Right lobe of liver (tissue), 6 donors: ENCODE results near the gene KCNK17. TPM values are rescaled to one million over a fixed set of nuclear protein-coding genes. Genes with fewer than 3 reads are reported as not detected.

Experiments used
- ATAC-seq, 4 donors: fragments of 200-7000 bp; cut with Tn5 transposase; one replicate each; pipeline ENCODE4 v1.9.1; 2020; ENCODE audit warnings: mild to moderate bottlenecking in 4 of 4, moderate library complexity in 4 of 4
- DNase-seq, 3 donors: peaks; one replicate each; pipeline ENCODE4 v3.0.0-alpha.2; 2020
- H3K27ac ChIP-seq, 3 donors: fragments of 200-600 bp; one replicate each; pipeline ENCODE4 v1.8.0; 2022
- H3K27me3 ChIP-seq, 2 donors: fragments of 200-600 bp; one replicate each; pipeline ENCODE4 v1.8.0; 2022
- H3K36me3 ChIP-seq, 4 donors: fragments of 200-600 bp; sonication (generic) in 1 of 4; one replicate each; pipeline versions ENCODE4 v1.5.1 to v1.8.0; 2017 to 2022; ENCODE audit warnings: control low read depth in 1 of 4
- H3K4me1 ChIP-seq, 4 donors: fragments of 200-600 bp; sonication (generic) in 1 of 4; one replicate each; pipeline versions ENCODE4 v1.5.1 to v1.8.0; 2017 to 2022; ENCODE audit warnings: control low read depth in 1 of 4
- H3K4me3 ChIP-seq, 3 donors: fragments of 200-600 bp; one replicate each; pipeline ENCODE4 v1.8.0; 2022
- H3K9me3 ChIP-seq, 4 donors: fragments of 200-600 bp; sonication (generic) in 1 of 4; one replicate each; pipeline versions ENCODE4 v1.5.1 to v1.8.0; 2017 to 2022; ENCODE audit warnings: control low read depth in 1 of 4
- POLR2A ChIP-seq: fragments of 450-650 bp; IDR thresholded peaks from one replicate; pipeline ENCODE4 v1.6.1; 2017; ENCODE audit warnings: antibody characterized with exemption, mild to moderate bottlenecking
- WGBS: methylation state at CpG from one replicate; pipeline ENCODE4 v1.1.6; 2018; ENCODE audit warnings: low coverage, low lambda C conversion rate; ENCODE audit not compliant: insufficient coverage; ENCODE audit errors: missing lambda C conversion rate; 5-methylcytosine and 5-hydroxymethylcytosine counted together
- intact Hi-C, 2 donors: fragments of 100-400 bp; cut with DNase I; formaldehyde crosslinking; loops; one replicate each; pipeline versions ENCODE4 v1.11.2 to v1.14.1; 2022
- total RNA-seq, 6 experiments: library from RNA; depleted of rRNA in 2 of 6; stranded (reverse); fragments of >200 nt in 2 of 6; fragmentation: NEBNext Ultra II Directional in 3 of 6; extraction: Animal tissue kit (Norgen Biotek cat#: 25700) in 3 of 6; gene quantifications; one replicate each; pipeline versions ENCODE4 v1.1.0 to v1.2.4, GENCODE V29; 2016 to 2023
- TF ChIP-seq, protein P1 (sequence below), 4 donors: fragments of 200-600 bp in 3 of 4; fragments of 450-650 bp in 1 of 4; IDR thresholded peaks; one replicate each; pipeline versions ENCODE4 v1.5.1 to v1.8.0; 2016 to 2022; ENCODE audit warnings: antibody characterized with exemption in 4 of 4, mild to moderate bottlenecking in 2 of 4
- donor health status: DM: no; HTN: yes; CAD: no.
- donor health status: DM: no; HTN: no; CAD: no.
- donor health status: DM: no; HTN: no; CAD: no.
- donor health status: DM: no; HTN: yes; CAD: no.
- donor health status: DM: no; HTN: yes; CAD: no.

Gene KCNK17
- total RNA-seq, 6 experiments from 2014 or later = 0.31 to 0.77 (median 0.39) TPM; not detected in 1

DNA sequence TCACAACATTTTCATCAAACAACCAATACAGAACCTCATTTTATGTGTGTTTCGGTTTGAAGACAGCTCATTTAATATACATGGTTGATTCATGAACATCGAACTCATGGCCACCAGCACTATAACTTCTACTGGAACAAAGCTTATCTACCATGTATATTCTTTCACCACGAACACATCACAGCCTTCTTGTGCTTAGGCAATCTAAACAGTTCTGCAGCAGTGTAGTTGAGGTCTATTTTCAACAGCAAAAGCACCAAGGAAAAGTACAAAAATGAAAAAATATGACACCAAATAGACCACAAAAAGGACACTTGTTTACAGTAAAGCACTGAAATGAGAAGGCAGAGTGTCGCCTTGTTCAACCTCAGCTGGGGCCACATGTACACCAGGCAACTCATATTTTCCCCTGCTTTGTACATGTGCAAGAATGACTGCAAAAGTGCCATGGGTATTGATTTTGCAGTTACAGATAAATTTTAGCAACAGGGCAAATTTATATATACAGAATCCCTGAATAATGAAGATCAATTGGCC lies 59.2 kb downstream of the KCNK17 start:
- no peaks in the 10 kb centered on the region for H3K4me1 ChIP-seq
- H3K27me3 ChIP-seq = no peaks in the 10 kb centered on the region
- no peaks in the 10 kb centered on the region for H3K9me3 ChIP-seq
- DNase-seq (no peak), ATAC-seq (no peak)
- intact Hi-C loops = no loop called here
- H3K4me3 ChIP-seq = no peak overlapping the region
- H3K27ac ChIP-seq = no peak overlapping the region
- no peak for TF ChIP-seq POLR2A
- TF ChIP-seq, protein P1, sequence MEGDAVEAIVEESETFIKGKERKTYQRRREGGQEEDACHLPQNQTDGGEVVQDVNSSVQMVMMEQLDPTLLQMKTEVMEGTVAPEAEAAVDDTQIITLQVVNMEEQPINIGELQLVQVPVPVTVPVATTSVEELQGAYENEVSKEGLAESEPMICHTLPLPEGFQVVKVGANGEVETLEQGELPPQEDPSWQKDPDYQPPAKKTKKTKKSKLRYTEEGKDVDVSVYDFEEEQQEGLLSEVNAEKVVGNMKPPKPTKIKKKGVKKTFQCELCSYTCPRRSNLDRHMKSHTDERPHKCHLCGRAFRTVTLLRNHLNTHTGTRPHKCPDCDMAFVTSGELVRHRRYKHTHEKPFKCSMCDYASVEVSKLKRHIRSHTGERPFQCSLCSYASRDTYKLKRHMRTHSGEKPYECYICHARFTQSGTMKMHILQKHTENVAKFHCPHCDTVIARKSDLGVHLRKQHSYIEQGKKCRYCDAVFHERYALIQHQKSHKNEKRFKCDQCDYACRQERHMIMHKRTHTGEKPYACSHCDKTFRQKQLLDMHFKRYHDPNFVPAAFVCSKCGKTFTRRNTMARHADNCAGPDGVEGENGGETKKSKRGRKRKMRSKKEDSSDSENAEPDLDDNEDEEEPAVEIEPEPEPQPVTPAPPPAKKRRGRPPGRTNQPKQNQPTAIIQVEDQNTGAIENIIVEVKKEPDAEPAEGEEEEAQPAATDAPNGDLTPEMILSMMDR (IDR thresholded peaks at IDR 0.05) = no peak
- no peaks in the 10 kb centered on the region for H3K36me3 ChIP-seq
- WGBS = 92% methylated on average over 3 of the region's 4 CpGs

DNA sequence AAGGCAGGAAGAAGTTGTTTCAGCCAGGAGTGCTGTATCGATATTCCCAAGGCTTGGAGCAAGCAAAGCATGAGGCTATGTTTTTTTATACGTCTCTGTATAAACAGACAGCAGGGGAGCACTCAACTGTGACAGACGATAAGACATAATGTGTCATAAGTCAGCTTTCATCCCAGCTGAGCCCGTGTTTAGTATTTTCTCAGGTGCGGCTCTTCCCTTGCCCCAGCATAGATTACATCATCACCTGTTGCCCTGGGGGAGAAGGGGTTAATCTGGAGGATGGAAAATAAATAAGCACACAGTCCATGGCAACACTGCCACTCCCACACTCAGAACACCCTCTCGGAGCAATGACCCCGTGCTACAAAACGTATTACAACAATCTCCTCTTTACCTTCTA lies 62.8 kb downstream of the KCNK17 start:
- peak in 1 of 3 donors; percentile 65 for DNase-seq
- H3K27ac ChIP-seq = no peak overlapping the region
- intact Hi-C loops = no loop called here
- H3K4me3 ChIP-seq = no peak overlapping the region
- no peaks in the 10 kb centered on the region for H3K36me3 ChIP-seq
- H3K4me1 ChIP-seq = no peaks in the 10 kb centered on the region
- no peaks in the 10 kb centered on the region for H3K27me3 ChIP-seq
- no peak for TF ChIP-seq POLR2A
- TF ChIP-seq, protein P1 (IDR thresholded peaks at IDR 0.05) = no peak
- peak; percentile 95 to 98 (median 97) for ATAC-seq
- WGBS = 21% methylated on average over 8 of the region's 8 CpGs
- no peaks in the 10 kb centered on the region for H3K9me3 ChIP-seq

DNA sequence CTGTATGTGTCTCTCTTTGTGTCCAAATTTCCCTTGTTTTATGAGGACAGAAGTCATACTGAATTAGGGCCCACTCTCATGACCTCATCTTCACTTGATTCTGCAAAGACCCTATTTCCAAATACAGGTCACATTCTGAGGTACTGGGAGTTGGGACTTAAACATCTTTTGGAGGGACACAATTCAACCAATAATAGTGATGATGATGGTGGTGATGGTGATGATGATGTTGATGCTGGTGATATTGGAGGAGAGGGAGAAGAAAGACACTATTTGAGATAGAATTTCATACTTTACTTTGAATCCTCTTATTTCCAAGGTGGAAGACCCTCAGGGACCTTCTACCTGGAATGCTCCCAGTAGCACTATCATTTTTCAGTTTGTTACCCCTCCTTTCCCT lies 63.7 kb downstream of the KCNK17 start:
- no peak overlapping the region for H3K27ac ChIP-seq
- no peaks in the 10 kb centered on the region for H3K27me3 ChIP-seq
- ATAC-seq (no peak), DNase-seq (no peak)
- intact Hi-C loops = no loop called here
- TF ChIP-seq POLR2A = no peak
- TF ChIP-seq, protein P1 (IDR thresholded peaks at IDR 0.05) = no peak
- no peak overlapping the region for H3K4me3 ChIP-seq
- no peaks in the 10 kb centered on the region for H3K36me3 ChIP-seq
- no peaks in the 10 kb centered on the region for H3K9me3 ChIP-seq
- no peaks in the 10 kb centered on the region for H3K4me1 ChIP-seq

DNA sequence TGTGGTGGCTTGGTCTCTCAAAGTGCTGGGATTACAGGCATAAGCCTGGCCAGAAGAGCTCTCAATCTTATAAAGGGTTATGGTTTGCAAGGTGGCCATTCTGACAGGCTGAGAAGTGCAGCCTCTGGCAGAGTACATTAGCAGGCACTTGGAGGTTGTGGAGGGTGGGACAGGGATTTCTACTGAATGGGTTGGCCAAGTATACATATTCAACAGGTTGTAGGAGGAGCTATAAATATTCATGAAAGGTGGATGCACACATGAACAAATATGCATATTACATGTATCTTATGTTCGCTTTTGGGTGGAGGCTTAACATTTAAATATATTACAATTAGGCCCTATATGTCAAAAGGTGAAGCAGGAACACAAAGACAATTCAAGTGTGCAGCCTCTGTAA lies 64.9 kb downstream of the KCNK17 start:
- DNase-seq = no peak
- Histone ChIP-seq H3K9me3 (no peaks in the 10 kb centered on the region), H3K36me3 (no peaks in the 10 kb centered on the region), H3K4me1 (no peaks in the 10 kb centered on the region), H3K27me3 (no peaks in the 10 kb centered on the region), H3K27ac (no peak overlapping the region), H3K4me3 (no peak overlapping the region)
- 100% methylated on average over 1 of the region's 1 CpG for WGBS
- no peak for ATAC-seq
- intact Hi-C loops = no loop called here
- TF ChIP-seq, protein P1 (IDR thresholded peaks at IDR 0.05) = no peak
- no peak for TF ChIP-seq POLR2A

Other genes starting within 250 kb of the KCNK17 start
- 1 to 10 TPM; 4.3 to 9.3 (median 7.0) TPM for gene SAYSD1, start 199.2 kb downstream of the KCNK17 start, total RNA-seq
- 10 to 100 TPM in 2 of 6 experiments, 1 to 10 TPM in 4; 3.2 to 54.3 (median 6.7) TPM for gene KCNK5, start 84.9 kb downstream of the KCNK17 start, total RNA-seq
- not detected for gene KCNK16, start 8.3 kb upstream of the KCNK17 start, total RNA-seq